ENCODE results near the gene DDT.
"Not testable (repeated sequence)": the region's sequence is repeated elsewhere in the genome, so short reads cannot be mapped to it uniquely, and the experiment has no call there.

The DDT gene

DNA sequence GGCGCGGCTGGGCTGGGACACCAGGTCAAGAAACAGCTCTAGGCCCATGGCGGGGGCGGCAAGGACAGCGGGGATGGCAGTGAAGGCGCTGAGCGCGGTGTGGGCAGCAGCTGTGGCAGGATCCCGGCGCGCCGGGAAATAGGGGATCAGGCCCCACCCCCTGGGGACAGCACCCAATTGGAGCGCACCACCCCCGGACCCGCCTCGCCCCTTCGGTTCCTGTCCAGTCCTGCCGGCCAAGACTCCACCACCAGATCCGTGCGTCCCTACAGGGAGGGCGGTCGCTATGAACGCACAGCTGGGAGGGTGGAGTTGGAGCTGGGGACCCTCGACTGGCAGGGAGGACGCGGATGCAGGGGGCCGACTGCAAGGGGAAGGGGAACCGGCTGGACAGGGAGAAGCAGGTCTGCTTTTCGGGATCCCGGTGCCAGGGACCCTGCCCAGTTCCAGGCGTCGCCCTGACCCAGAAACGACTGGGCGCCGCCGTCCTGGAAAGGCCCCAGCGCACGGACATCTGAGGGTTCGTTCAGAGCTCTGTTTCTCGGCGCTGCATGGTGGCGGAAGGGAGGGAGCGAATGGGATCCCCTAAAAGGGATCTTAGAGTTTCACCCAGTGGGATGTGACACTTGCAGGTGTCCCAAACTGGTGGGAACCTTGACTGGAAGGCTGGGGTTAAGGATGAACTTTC, 13.0 kb downstream of the DDT start, which contains the start of gene GSTT2B:
TSS of gene GSTT2B (minus strand) at position 112 of the 688 bp plus-strand sequence. CDS start at position 48, 64 bp downstream.
- not testable (repeated sequence) for H3K4me3 ChIP-seq (ENCODE audit: low read length); H3K36me3 ChIP-seq (ENCODE audit: control insufficient read depth, insufficient read depth, low read length); H3K27me3 ChIP-seq (ENCODE audit: control insufficient read depth, insufficient read depth, low read length); H3K9ac ChIP-seq (ENCODE audit: low read length); H3K9me3 ChIP-seq (ENCODE audit: control insufficient read depth, low read length); H3K4me1 ChIP-seq (ENCODE audit: control insufficient read depth, insufficient read depth, low read length)

DNA sequence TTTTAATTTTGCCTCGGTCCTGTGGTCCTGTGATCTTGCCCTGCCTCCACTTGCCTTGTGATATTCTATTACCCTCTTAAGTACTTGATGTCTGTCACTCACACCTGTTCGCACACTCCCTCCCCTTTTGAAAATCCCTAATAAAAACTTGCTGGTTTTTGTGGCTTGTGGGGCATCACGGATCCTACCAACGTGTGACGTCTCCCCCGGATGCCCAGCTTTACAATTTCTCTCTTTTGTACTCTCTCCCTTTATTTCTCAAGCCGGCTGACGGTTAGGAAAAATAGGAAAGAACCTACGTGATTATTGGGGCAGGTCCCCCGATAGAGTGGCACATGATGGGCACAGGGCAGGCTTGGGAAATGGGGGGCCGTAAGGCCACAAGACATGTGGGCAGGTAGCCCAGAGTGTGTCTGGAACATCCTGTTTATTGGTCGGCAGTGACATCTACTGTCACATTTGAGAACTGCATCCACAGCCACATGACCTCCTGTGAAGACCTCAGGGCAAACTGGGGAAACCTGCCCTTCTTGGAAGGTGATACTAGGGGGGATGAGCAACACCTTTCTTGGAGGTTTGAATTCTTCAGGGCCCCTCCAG, 17.8 kb downstream of the DDT start:
- not testable (repeated sequence) for H3K27me3 ChIP-seq (ENCODE audit: control insufficient read depth, insufficient read depth, low read length); H3K9me3 ChIP-seq (ENCODE audit: control insufficient read depth, low read length); H3K36me3 ChIP-seq (ENCODE audit: control insufficient read depth, insufficient read depth, low read length); H3K4me1 ChIP-seq (ENCODE audit: control insufficient read depth, insufficient read depth, low read length); H3K4me3 ChIP-seq (ENCODE audit: low read length); H3K9ac ChIP-seq (ENCODE audit: low read length)

DNA sequence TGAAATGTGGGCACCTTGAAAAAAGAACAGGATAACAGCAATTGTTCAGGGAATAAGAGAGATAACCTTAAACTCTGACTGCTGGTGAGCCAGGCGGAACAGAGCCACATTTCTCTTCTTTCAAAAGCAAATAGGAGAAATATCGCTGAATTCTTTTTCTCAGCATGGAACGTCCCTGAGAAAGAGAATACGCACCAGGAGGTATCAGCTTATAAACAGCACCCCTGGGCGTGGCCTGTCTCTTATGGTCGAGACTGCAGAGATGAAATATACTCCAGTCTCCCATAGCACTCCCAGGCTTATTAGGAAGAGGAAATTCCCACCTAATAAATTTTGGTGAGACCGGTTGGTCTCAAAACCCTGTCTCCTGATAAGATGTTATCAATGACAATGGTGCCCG, 18.4 kb downstream of the DDT start:
- not testable (repeated sequence) for H3K4me3 ChIP-seq (ENCODE audit: low read length); H3K27me3 ChIP-seq (ENCODE audit: control insufficient read depth, insufficient read depth, low read length); H3K36me3 ChIP-seq (ENCODE audit: control insufficient read depth, insufficient read depth, low read length); H3K9me3 ChIP-seq (ENCODE audit: control insufficient read depth, low read length); H3K9ac ChIP-seq (ENCODE audit: low read length); H3K4me1 ChIP-seq (ENCODE audit: control insufficient read depth, insufficient read depth, low read length)

DNA sequence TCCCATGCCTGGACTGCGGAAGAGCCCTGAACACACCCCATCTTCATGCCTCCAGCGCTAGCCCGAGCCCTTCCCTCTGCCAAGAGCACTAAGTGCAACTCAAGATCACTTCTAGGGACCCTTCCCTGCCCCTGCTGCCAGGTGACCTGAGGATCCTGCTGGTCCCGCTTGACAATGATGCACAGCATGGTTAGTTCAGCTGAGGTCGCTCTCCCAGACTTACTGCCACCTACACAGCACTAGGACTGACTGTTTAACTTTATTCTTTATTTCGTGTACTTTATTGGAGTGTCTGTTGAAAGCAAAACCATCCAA, 19.3 kb downstream of the DDT start:
- not testable (repeated sequence) for H3K9ac ChIP-seq (ENCODE audit: low read length); H3K27me3 ChIP-seq (ENCODE audit: control insufficient read depth, insufficient read depth, low read length); H3K36me3 ChIP-seq (ENCODE audit: control insufficient read depth, insufficient read depth, low read length); H3K4me1 ChIP-seq (ENCODE audit: control insufficient read depth, insufficient read depth, low read length); H3K9me3 ChIP-seq (ENCODE audit: control insufficient read depth, low read length); H3K4me3 ChIP-seq (ENCODE audit: low read length)

DNA sequence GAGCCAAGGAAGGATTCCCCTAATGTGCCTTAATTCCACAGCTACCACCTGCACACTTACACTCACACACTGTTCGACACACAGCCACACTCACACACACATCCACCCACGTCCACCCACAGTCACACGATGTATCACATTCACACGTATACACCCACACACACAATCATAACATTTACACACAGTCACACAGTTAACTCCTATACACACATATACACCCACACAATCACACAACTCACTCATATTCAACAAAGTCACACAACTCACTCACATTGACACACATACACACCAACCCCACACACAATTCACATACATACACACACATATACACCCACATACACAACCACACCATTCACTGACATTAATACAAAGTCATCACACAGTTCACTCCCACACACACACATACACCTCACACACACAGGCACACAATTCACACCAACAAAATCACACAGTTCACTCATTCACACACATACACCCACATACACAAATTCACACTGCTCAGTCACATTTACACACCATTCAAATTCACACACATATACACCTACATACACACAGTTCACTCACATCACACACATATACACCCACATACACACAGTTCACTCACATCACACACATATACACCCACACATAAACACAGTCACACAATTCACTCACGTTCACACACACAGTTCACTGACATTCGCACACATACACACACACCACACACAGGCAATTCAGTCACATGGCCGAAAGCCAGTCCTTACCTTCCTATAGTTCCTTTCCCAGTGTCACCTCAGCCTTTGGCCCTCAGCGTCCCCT, 19.8 kb downstream of the DDT start:
- H3K9ac ChIP-seq (ENCODE audit: low read length); H3K4me3 ChIP-seq (ENCODE audit: low read length); H3K27me3 ChIP-seq (ENCODE audit: control insufficient read depth, insufficient read depth, low read length); H3K9me3 ChIP-seq (ENCODE audit: control insufficient read depth, low read length); H3K36me3 ChIP-seq (ENCODE audit: control insufficient read depth, insufficient read depth, low read length); H3K4me1 ChIP-seq (ENCODE audit: control insufficient read depth, insufficient read depth, low read length): not testable (repeated sequence)

DNA sequence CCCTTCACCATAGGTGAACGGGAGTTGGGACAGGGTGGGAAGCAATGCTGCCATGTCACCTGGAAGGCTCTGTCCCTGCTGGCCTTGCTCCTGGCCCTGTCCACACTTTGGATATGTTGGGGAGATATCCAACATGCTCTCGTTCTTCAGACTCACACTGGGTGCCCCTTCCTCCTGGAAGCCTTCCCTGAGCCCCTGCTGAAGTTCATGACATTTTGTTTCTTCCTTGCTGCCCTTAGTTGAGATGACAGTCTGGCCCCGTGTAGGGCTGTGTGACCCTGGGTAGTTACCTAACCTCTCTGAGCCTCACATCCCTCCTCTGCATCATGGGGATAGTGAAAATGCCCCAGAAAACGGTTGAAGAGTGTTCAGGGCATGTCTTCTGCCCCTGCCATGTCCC, 20.8 kb downstream of the DDT start:
- H3K27me3 ChIP-seq (ENCODE audit: control insufficient read depth, insufficient read depth, low read length); H3K4me1 ChIP-seq (ENCODE audit: control insufficient read depth, insufficient read depth, low read length); H3K9me3 ChIP-seq (ENCODE audit: control insufficient read depth, low read length); H3K36me3 ChIP-seq (ENCODE audit: control insufficient read depth, insufficient read depth, low read length); H3K9ac ChIP-seq (ENCODE audit: low read length); H3K4me3 ChIP-seq (ENCODE audit: low read length): not testable (repeated sequence)

DNA sequence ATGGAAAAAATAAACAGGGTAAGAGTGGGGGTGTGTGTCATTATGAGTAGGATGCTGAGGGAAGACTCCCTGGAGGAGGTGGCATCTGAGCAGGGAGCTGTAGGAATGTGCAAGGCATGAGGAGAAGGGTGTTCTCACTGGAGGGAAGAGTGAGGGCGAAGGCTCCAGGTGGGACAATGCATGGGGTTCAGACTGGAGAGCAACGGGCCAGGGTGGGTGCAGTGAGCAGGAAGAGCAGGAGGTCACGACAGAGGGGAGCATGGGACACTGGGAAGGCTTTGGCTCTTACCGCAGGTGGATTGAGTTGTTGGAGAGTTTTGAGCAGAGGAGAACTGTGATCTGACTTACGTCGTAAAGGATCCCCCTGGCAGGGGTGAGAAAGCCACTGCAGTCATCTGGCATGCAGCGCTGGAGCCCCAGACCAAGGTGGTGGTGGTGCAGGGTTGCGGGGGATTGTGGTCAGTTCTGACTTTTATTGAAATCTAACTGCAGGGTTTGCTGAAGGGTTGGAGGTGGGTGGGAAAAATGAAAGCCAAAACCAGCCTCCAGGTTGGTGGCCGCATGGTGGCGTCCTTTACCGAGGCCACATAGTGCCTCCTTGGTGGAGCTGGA, 21.3 kb downstream of the DDT start:
- H3K9ac ChIP-seq (ENCODE audit: low read length); H3K36me3 ChIP-seq (ENCODE audit: control insufficient read depth, insufficient read depth, low read length); H3K4me1 ChIP-seq (ENCODE audit: control insufficient read depth, insufficient read depth, low read length); H3K27me3 ChIP-seq (ENCODE audit: control insufficient read depth, insufficient read depth, low read length); H3K9me3 ChIP-seq (ENCODE audit: control insufficient read depth, low read length); H3K4me3 ChIP-seq (ENCODE audit: low read length): not testable (repeated sequence)

DNA sequence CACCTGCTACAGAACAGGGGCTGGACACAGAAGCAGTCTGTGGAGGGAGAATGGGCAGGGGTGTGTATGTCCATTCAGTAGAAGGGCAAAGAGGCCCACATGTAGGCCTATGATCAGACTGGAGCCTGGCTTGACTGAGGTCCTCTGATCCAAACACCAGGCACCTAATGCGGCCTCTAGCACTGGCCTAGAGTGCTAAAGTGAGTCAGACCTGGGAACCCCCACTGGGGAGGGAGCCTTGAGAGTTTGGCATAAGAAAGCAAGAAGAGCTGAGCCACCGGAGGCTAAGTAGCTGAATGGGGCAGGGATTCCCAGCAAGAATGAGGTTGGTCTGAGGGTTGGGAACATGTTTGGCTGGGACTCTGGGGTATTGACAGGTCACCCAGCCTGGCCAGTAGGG, 22.9 kb downstream of the DDT start:
- not testable (repeated sequence) for H3K4me1 ChIP-seq (ENCODE audit: control insufficient read depth, insufficient read depth, low read length); H3K9ac ChIP-seq (ENCODE audit: low read length); H3K4me3 ChIP-seq (ENCODE audit: low read length); H3K36me3 ChIP-seq (ENCODE audit: control insufficient read depth, insufficient read depth, low read length); H3K9me3 ChIP-seq (ENCODE audit: control insufficient read depth, low read length); H3K27me3 ChIP-seq (ENCODE audit: control insufficient read depth, insufficient read depth, low read length)

DNA sequence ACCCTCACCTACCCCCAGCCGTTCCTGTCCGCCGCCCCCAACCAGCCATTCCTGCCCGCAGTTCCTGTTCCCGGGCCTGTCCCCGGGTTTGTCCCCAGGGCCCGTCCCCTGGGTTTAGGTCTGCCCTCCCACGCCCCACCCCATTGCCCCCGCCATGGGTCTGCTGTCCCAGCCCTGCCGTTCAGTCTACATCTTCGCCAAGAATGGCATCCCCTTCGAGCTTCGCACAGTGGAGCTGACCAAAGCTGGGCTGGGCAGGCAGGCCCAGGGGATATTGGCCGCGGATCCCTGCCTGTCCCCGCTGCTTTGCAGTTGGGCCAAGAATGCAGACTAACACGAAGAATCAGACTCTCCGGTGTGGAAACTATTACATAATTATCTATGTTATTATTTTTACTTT, 24.5 kb downstream of the DDT start:
- H3K4me3 ChIP-seq (ENCODE audit: low read length); H3K27me3 ChIP-seq (ENCODE audit: control insufficient read depth, insufficient read depth, low read length); H3K36me3 ChIP-seq (ENCODE audit: control insufficient read depth, insufficient read depth, low read length); H3K4me1 ChIP-seq (ENCODE audit: control insufficient read depth, insufficient read depth, low read length); H3K9me3 ChIP-seq (ENCODE audit: control insufficient read depth, low read length); H3K9ac ChIP-seq (ENCODE audit: low read length): not testable (repeated sequence)

DNA sequence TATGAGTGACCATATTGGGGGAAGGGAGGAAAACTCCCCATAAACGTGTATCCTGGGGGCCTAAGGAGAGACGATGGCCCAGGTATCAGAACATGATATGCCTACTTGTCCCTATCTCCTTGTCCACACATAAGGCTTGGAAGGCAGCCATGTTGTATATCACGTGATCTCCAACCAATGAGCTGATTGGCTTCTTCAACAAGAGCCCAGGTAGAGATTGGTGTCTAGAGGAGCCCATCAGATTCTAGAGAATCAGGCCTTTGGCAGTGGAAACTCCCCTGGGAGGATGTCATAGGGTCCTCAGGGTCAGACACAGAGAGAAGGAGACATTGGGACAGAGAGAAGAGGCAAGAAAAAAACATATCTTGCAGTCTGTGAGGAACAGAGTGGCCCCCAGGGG, 26.9 kb downstream of the DDT start:
- not testable (repeated sequence) for H3K4me1 ChIP-seq (ENCODE audit: control insufficient read depth, insufficient read depth, low read length); H3K9me3 ChIP-seq (ENCODE audit: control insufficient read depth, low read length); H3K36me3 ChIP-seq (ENCODE audit: control insufficient read depth, insufficient read depth, low read length); H3K9ac ChIP-seq (ENCODE audit: low read length); H3K4me3 ChIP-seq (ENCODE audit: low read length); H3K27me3 ChIP-seq (ENCODE audit: control insufficient read depth, insufficient read depth, low read length)

DNA sequence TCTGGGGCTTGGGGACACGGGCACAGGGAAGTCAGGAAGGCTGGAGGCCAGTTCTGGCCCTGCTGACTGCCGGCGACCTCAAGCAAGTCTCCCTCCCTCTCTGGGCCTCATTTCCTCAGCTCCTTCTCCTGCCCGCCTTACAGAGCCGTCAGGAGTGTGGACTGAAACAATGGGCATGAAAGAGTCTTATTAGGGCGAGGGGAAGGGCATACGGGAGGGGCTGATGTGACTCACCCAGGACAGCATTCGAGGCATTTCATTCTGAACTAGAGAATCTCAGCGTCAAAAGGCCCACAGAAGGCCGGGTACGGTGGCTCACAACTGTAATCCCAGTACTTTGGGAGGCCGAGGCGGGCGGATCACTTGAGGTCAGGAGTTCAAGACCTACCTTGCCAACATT, 34.1 kb downstream of the DDT start:
- not testable (repeated sequence) for H3K4me3 ChIP-seq (ENCODE audit: low read length); H3K36me3 ChIP-seq (ENCODE audit: control insufficient read depth, insufficient read depth, low read length); H3K9me3 ChIP-seq (ENCODE audit: control insufficient read depth, low read length); H3K27me3 ChIP-seq (ENCODE audit: control insufficient read depth, insufficient read depth, low read length); H3K4me1 ChIP-seq (ENCODE audit: control insufficient read depth, insufficient read depth, low read length); H3K9ac ChIP-seq (ENCODE audit: low read length)

DNA sequence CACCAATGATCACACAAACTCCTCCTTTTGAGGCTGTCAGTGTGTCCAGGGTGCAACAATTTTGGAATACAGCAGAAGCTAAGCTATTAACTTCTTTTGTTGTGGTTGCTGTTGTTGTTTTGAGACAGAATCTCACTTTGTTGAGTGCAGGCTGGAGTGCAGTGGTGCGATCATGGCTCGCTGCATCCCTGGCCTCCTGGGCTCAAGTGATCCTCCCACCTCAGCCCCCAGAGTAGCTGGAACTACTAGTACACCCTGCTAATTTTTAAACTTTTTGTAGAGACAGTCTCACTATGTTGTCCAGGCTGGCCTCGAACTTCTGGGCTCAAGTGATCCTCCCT, 35.3 kb downstream of the DDT start:
- no peaks in the 10 kb centered on the region for H3K4me1 ChIP-seq (ENCODE audit: control insufficient read depth, insufficient read depth, low read length)
- H3K27me3 ChIP-seq (ENCODE audit: control insufficient read depth, insufficient read depth, low read length) = no peaks in the 10 kb centered on the region
- H3K9ac ChIP-seq (ENCODE audit: low read length) = no peak overlapping the region
- no peak overlapping the region for H3K4me3 ChIP-seq (ENCODE audit: low read length)
- no peaks in the 10 kb centered on the region for H3K9me3 ChIP-seq (ENCODE audit: control insufficient read depth, low read length)
- H3K36me3 ChIP-seq (ENCODE audit: control insufficient read depth, insufficient read depth, low read length) = no peaks in the 10 kb centered on the region
